Testis (tissue), 2 donors: ENCODE measurements around the gene CCDC7.

Experiments used
- CTCF ChIP-seq, 3 experiments: fragments of 450-650 bp in 2 of 3; fragments of 200-600 bp in 1 of 3; sonication (generic) in 1 of 3; IDR thresholded peaks; one replicate each; pipeline ENCODE4 v1.5.1; 2016 to 2019; ENCODE audit warnings: antibody characterized with exemption in 3 of 3, mild to moderate bottlenecking in 2 of 3, moderate library complexity in 1 of 3
- POLR2A ChIP-seq: fragments of 450-650 bp; IDR thresholded peaks from one replicate; pipeline ENCODE4 v1.6.1; 2017; ENCODE audit warnings: antibody characterized with exemption, mild to moderate bottlenecking, moderate library complexity

GRCh38 chr10:32684291-32684690 is 238.4 kb downstream of the CCDC7 start:
- TF ChIP-seq CTCF (IDR thresholded peaks at IDR 0.05): no peak
- no peak for TF ChIP-seq POLR2A
